K562 (cell line): ENCODE measurements around the gene SETD3. TPM values are rescaled to one million over a fixed set of nuclear protein-coding genes. Genes with fewer than 3 reads are reported as not detected.

ENCODE experiments used
- CREM ChIP-seq: IDR thresholded peaks from 2 replicates; pipeline ENCODE4 v1.6.1; 2014; ENCODE audit warnings: antibody characterized with exemption, low read depth
- KLF6 ChIP-seq: fragments of 250-450 bp; sonication (Bioruptor Pico); IDR thresholded peaks from 2 replicates; pipeline ENCODE4 v1.4.0; 2020; ENCODE audit warnings: mild to moderate bottlenecking, moderate library complexity, borderline replicate concordance
- LCOR ChIP-seq: sonication (generic); formaldehyde crosslinking; IDR thresholded peaks from 2 replicates; pipeline ENCODE4 v1.8.0; 2022; ENCODE audit warnings: mild to moderate bottlenecking, missing genetic modification reagents
- MEF2A ChIP-seq: IDR thresholded peaks from 2 replicates; pipeline ENCODE4 v1.6.1; 2011; ENCODE audit warnings: low read depth, mild to moderate bottlenecking, low read length, moderate library complexity; ENCODE audit not compliant: control insufficient read depth
- NBN ChIP-seq: fragments of 450-650 bp; IDR thresholded peaks from 2 replicates; pipeline ENCODE4 v1.6.1; 2016; ENCODE audit warnings: low read depth, mild to moderate bottlenecking
- SETDB1 ChIP-seq: IDR thresholded peaks from one replicate; pipeline ENCODE4 v1.6.1; 2012; ENCODE audit warnings: low read length, control low read depth, inconsistent platforms
- TCF3 ChIP-seq: sonication (generic); formaldehyde crosslinking; IDR thresholded peaks from 2 replicates; pipeline ENCODE4 v1.4.0; 2020; ENCODE audit warnings: mild to moderate bottlenecking, missing genetic modification reagents
- XRCC4 ChIP-seq: IDR thresholded peaks from one replicate; pipeline ENCODE4 v1.6.1; 2011; ENCODE audit not compliant: insufficient read depth, insufficient read length; ENCODE audit errors: extremely low read depth
- ZBTB17 ChIP-seq: fragments of 450-650 bp; formaldehyde crosslinking; IDR thresholded peaks from 2 replicates; pipeline ENCODE4 v1.4.0; 2020; ENCODE audit warnings: mild to moderate bottlenecking
- ZNF644 ChIP-seq: fragments of 200-800 bp; sonication (Bioruptor generic); IDR thresholded peaks from 2 replicates; pipeline ENCODE4 v1.6.1; 2016; ENCODE audit warnings: low read depth, missing genetic modification characterization, missing compliant biosample characterization
- ZNF764 ChIP-seq: fragments of 250-450 bp; sonication (Bioruptor Pico); IDR thresholded peaks from 2 replicates; pipeline ENCODE4 v1.4.0; 2020; ENCODE audit warnings: low read depth, mild to moderate bottlenecking, moderate library complexity
- ZSCAN29 ChIP-seq: fragments of 450-650 bp; IDR thresholded peaks from 2 replicates; pipeline ENCODE4 v1.6.1; 2017
- polyA plus RNA-seq, 8 experiments: library from polyadenylated mRNA; depleted of rRNA in 4 of 8; stranded (reverse) in 5 of 8; unstranded in 3 of 8; fragments of >200 nt; fragmentation: Nextera tagmentation in 2 of 8; fragmentation: Illumina TruSeq in 1 of 8; extraction: Ambion mirVana in 2 of 8; extraction: Trizol in 1 of 8; gene quantifications; 2 replicates each; pipeline versions ENCODE4 v1.2.1 to v1.2.3, GENCODE V29; 2011 to 2014; ENCODE audit warnings: inconsistent platforms in 1 of 8, missing spikeins in 1 of 8
- total RNA-seq, 7 experiments: library from RNA; depleted of rRNA in 6 of 7; stranded (reverse); fragments of >200 nt in 6 of 7; fragmentation: Illumina TruSeq in 2 of 7; extraction: Trizol in 2 of 7; gene quantifications; 2 replicates each; pipeline versions ENCODE4 v1.2.1 to v1.2.3, GENCODE V29; 2011 to 2021; ENCODE audit warnings: low replicate concordance in 1 of 7
- TF ChIP-seq, protein P1 (sequence below): sonication (generic); formaldehyde crosslinking; IDR thresholded peaks from 2 replicates; pipeline ENCODE4 v1.8.0; 2022; ENCODE audit warnings: mild to moderate bottlenecking, missing genetic modification reagents
- TF ChIP-seq, protein P2 (sequence below), 2 experiments: IDR thresholded peaks; 2 replicates each; pipeline ENCODE4 v1.6.1; 2012; ENCODE audit warnings: improper control_type of control experiment in 2 of 2, low read depth in 2 of 2, low read length in 2 of 2, borderline replicate concordance in 1 of 2
- TF ChIP-seq, protein P3 (sequence below): fragments of 250-450 bp; sonication (Bioruptor Pico); IDR thresholded peaks from 2 replicates; pipeline ENCODE4 v1.4.0; 2020; ENCODE audit warnings: mild to moderate bottlenecking, moderate library complexity

Gene SETD3
- total and polyA plus RNA-seq, 9 of the 15 experiments (the other 6 are each of a cell fraction or from before 2014, with no cell fraction given), result 8.5 to 35.9 (median 26.5) TPM

DNA sequence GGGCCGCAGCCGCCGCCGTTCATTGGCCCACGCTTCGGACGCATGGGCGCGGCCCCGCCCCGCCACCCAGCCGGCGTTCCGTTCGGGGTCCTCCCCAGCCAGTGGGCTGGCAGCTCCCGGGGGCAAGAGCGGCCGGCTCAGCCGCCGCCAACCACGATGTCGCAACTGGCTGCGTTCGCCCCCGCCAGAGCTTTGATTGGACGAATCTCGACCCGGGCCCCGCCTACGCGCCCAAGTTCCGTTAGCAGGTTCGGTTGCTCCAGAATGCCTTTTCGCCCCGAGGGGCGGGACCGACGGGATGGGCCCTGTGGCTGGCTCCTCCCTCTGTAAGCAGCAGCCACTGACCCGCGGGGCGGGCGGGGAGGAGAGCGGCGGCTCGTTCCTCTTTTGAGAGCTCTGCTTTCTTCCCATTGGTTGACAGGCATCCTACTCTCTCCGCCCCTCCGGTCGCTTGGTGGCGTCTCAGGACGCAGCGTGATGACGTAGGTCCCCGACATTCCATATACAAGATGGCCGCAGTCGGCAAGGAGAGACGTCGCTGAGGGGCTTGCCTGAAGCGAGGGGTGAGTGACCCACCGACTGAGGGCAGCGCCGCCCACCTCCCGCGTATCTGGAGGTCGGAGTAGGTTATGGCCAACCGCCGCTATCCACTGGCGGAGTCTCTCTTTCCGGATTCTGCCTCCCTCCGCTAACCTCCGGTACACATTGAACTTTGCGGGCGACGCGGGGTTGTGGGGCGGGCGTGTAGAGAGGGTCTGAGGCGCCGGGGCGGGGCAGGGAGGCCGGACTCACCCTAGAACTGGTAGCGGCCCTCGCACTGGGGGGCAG lies 472 bp upstream of the SETD3 start, which contains the start of gene CCNK (continued):
- TF ChIP-seq, protein P1, sequence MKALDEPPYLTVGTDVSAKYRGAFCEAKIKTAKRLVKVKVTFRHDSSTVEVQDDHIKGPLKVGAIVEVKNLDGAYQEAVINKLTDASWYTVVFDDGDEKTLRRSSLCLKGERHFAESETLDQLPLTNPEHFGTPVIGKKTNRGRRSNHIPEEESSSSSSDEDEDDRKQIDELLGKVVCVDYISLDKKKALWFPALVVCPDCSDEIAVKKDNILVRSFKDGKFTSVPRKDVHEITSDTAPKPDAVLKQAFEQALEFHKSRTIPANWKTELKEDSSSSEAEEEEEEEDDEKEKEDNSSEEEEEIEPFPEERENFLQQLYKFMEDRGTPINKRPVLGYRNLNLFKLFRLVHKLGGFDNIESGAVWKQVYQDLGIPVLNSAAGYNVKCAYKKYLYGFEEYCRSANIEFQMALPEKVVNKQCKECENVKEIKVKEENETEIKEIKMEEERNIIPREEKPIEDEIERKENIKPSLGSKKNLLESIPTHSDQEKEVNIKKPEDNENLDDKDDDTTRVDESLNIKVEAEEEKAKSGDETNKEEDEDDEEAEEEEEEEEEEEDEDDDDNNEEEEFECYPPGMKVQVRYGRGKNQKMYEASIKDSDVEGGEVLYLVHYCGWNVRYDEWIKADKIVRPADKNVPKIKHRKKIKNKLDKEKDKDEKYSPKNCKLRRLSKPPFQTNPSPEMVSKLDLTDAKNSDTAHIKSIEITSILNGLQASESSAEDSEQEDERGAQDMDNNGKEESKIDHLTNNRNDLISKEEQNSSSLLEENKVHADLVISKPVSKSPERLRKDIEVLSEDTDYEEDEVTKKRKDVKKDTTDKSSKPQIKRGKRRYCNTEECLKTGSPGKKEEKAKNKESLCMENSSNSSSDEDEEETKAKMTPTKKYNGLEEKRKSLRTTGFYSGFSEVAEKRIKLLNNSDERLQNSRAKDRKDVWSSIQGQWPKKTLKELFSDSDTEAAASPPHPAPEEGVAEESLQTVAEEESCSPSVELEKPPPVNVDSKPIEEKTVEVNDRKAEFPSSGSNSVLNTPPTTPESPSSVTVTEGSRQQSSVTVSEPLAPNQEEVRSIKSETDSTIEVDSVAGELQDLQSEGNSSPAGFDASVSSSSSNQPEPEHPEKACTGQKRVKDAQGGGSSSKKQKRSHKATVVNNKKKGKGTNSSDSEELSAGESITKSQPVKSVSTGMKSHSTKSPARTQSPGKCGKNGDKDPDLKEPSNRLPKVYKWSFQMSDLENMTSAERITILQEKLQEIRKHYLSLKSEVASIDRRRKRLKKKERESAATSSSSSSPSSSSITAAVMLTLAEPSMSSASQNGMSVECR, result no peak; the same call in 1 of the 2 replicates
- TF ChIP-seq ZNF644 (tag) (no peak), ZBTB17 (no peak), ZSCAN29 (no peak), NBN (no peak), CREM (peak; percentile 99), KLF6 (no peak), TCF3 (CRISPR knock-in tag) (no peak), MEF2A (no peak), LCOR (no peak), XRCC4 (no peak), SETDB1 (no peak), ZNF764 (CRISPR knock-in tag) (no peak)
- TF ChIP-seq, protein P2, sequence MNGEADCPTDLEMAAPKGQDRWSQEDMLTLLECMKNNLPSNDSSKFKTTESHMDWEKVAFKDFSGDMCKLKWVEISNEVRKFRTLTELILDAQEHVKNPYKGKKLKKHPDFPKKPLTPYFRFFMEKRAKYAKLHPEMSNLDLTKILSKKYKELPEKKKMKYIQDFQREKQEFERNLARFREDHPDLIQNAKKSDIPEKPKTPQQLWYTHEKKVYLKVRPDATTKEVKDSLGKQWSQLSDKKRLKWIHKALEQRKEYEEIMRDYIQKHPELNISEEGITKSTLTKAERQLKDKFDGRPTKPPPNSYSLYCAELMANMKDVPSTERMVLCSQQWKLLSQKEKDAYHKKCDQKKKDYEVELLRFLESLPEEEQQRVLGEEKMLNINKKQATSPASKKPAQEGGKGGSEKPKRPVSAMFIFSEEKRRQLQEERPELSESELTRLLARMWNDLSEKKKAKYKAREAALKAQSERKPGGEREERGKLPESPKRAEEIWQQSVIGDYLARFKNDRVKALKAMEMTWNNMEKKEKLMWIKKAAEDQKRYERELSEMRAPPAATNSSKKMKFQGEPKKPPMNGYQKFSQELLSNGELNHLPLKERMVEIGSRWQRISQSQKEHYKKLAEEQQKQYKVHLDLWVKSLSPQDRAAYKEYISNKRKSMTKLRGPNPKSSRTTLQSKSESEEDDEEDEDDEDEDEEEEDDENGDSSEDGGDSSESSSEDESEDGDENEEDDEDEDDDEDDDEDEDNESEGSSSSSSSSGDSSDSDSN (IDR thresholded peaks at IDR 0.05; ENCODE audit: borderline replicate concordance in 1 of 2, low read depth in 2 of 2, low read length in 2 of 2), result no peak
- TF ChIP-seq, protein P3, sequence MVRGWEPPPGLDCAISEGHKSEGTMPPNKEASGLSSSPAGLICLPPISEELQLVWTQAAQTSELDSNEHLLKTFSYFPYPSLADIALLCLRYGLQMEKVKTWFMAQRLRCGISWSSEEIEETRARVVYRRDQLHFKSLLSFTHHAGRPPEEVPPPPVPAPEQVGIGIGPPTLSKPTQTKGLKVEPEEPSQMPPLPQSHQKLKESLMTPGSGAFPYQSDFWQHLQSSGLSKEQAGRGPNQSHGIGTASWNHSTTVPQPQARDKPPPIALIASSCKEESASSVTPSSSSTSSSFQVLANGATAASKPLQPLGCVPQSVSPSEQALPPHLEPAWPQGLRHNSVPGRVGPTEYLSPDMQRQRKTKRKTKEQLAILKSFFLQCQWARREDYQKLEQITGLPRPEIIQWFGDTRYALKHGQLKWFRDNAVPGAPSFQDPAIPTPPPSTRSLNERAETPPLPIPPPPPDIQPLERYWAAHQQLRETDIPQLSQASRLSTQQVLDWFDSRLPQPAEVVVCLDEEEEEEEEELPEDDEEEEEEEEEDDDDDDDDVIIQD (CRISPR knock-in tag), result no peak
